Parathyroid adenoma (tissue), 2 donors: Measurements from ENCODE around the gene R3HCC1L.

Source experiments
- H2AFZ ChIP-seq: fragments of 300-600 bp; sonication (generic); one replicate; pipeline ENCODE4 v1.7.0; 2017; ENCODE audit warnings: antibody characterized with exemption, mild to moderate bottlenecking
- H3K27ac ChIP-seq: fragments of 300-600 bp; sonication (generic); one replicate; pipeline ENCODE4 v1.7.0; 2017
- H3K27me3 ChIP-seq: fragments of 300-600 bp; sonication (generic); one replicate; pipeline ENCODE4 v1.7.0; 2017; ENCODE audit warnings: low read length; ENCODE audit not compliant: control insufficient read depth, insufficient read depth
- H3K36me3 ChIP-seq: fragments of 300-600 bp; sonication (generic); one replicate; pipeline ENCODE4 v1.7.0; 2017; ENCODE audit warnings: low read length; ENCODE audit not compliant: control insufficient read depth, insufficient read depth
- H3K4me1 ChIP-seq: fragments of 300-600 bp; sonication (generic); one replicate; pipeline ENCODE4 v1.7.0; 2017; ENCODE audit warnings: control low read depth
- H3K4me2 ChIP-seq: fragments of 300-600 bp; sonication (generic); one replicate; pipeline ENCODE4 v1.7.0; 2017; ENCODE audit warnings: low read length
- H3K4me3 ChIP-seq: fragments of 300-600 bp; sonication (generic); one replicate; pipeline ENCODE4 v1.7.0; 2017; ENCODE audit warnings: low read depth, low read length
- H3K79me2 ChIP-seq: fragments of 300-600 bp; sonication (generic); one replicate; pipeline ENCODE4 v1.7.0; 2017; ENCODE audit warnings: control low read depth
- H3K9ac ChIP-seq: fragments of 300-600 bp; sonication (generic); one replicate; pipeline ENCODE4 v1.7.0; 2017; ENCODE audit warnings: mild to moderate bottlenecking
- H3K9me3 ChIP-seq: fragments of 300-600 bp; sonication (generic); one replicate; pipeline ENCODE4 v1.7.0; 2017; ENCODE audit warnings: low read length; ENCODE audit not compliant: control insufficient read depth
- CTCF ChIP-seq: fragments of 300-600 bp; sonication (generic); IDR thresholded peaks from one replicate; pipeline ENCODE4 v1.7.0; 2017; ENCODE audit warnings: antibody characterized with exemption, mild to moderate bottlenecking
- donor health status: primary hyperparathyroidism.

The R3HCC1L gene

GRCh38 chr10:98231417-98231816, 97.0 kb downstream of the R3HCC1L start:
- Histone ChIP-seq H3K79me2 (no peaks in the 10 kb centered on the region), H3K4me2 (no peak overlapping the region), H3K4me1 (no peaks in the 10 kb centered on the region), H3K4me3 (no peak overlapping the region), H2AFZ (no peak overlapping the region), H3K9ac (no peak overlapping the region), H3K27me3 (no peaks in the 10 kb centered on the region), H3K27ac (no peak overlapping the region), H3K9me3 (no peaks in the 10 kb centered on the region), H3K36me3 (no peaks in the 10 kb centered on the region)
- TF ChIP-seq CTCF, result no peak

GRCh38 chr10:98235846-98236245, 101.4 kb downstream of the R3HCC1L start:
- H3K27ac ChIP-seq, result no peak overlapping the region
- no peaks in the 10 kb centered on the region for H3K9me3 ChIP-seq
- no peaks in the 10 kb centered on the region for H3K79me2 ChIP-seq
- no peak overlapping the region for H3K9ac ChIP-seq
- peaks cover 12% of the 10 kb centered on the region for H3K4me1 ChIP-seq
- no peaks in the 10 kb centered on the region for H3K27me3 ChIP-seq
- H3K4me3 ChIP-seq, result no peak overlapping the region
- no peaks in the 10 kb centered on the region for H3K36me3 ChIP-seq
- TF ChIP-seq CTCF, result no peak
- H3K4me2 ChIP-seq, result no peak overlapping the region
- H2AFZ ChIP-seq, result no peak overlapping the region

- H3K27me3 ChIP-seq, result no peaks in the 10 kb centered on the region
- no peak overlapping the region for H2AFZ ChIP-seq
- H3K4me2 ChIP-seq, result no peak overlapping the region
- H3K4me3 ChIP-seq, result no peak overlapping the region
- peaks cover 12% of the 10 kb centered on the region for H3K4me1 ChIP-seq
- no peak for TF ChIP-seq CTCF
- no peaks in the 10 kb centered on the region for H3K36me3 ChIP-seq
- H3K79me2 ChIP-seq, result no peaks in the 10 kb centered on the region
- no peak overlapping the region for H3K9ac ChIP-seq
- no peaks in the 10 kb centered on the region for H3K9me3 ChIP-seq
- H3K27ac ChIP-seq, result no peak overlapping the region
These were observed 102.4 kb downstream of the R3HCC1L start for GRCh38 chr10:98236862-98237261.

- H3K36me3 ChIP-seq, result no peaks in the 10 kb centered on the region
- peaks cover 12% of the 10 kb centered on the region for H3K4me1 ChIP-seq
- no peak overlapping the region for H2AFZ ChIP-seq
- TF ChIP-seq CTCF, result no peak
- H3K27me3 ChIP-seq, result no peaks in the 10 kb centered on the region
- H3K27ac ChIP-seq, result no peak overlapping the region
- H3K4me3 ChIP-seq, result no peak overlapping the region
- H3K79me2 ChIP-seq, result no peaks in the 10 kb centered on the region
- H3K9ac ChIP-seq, result no peak overlapping the region
- no peaks in the 10 kb centered on the region for H3K9me3 ChIP-seq
- H3K4me2 ChIP-seq, result no peak overlapping the region
These were observed 103.9 kb downstream of the R3HCC1L start for GRCh38 chr10:98238391-98238790.

GRCh38 chr10:98240524-98240923, 106.1 kb downstream of the R3HCC1L start:
- H3K36me3 ChIP-seq, result no peaks in the 10 kb centered on the region

More at GRCh38 chr10:98240524-98240923, 106.1 kb downstream of the R3HCC1L start:
- H3K9me3 ChIP-seq, result no peaks in the 10 kb centered on the region
- no peaks in the 10 kb centered on the region for H3K79me2 ChIP-seq
- H3K4me1 ChIP-seq, result peaks cover 26% of the 10 kb centered on the region
- H3K9ac ChIP-seq, result no peak overlapping the region
- TF ChIP-seq CTCF, result no peak
- no peak overlapping the region for H3K4me3 ChIP-seq
- no peaks in the 10 kb centered on the region for H3K27me3 ChIP-seq
- no peak overlapping the region for H2AFZ ChIP-seq
- H3K4me2 ChIP-seq, result no peak overlapping the region
- no peak overlapping the region for H3K27ac ChIP-seq
